PC-3 (cell line): ENCODE results near the gene KCNJ10.

Experiments
- EZH2 ChIP-seq: fragments of 300-600 bp; sonication (generic); IDR thresholded peaks from one replicate; pipeline ENCODE4 v1.6.1; 2017; ENCODE audit warnings: antibody characterized with exemption, mild to moderate bottlenecking, low read length; ENCODE audit not compliant: unreplicated experiment
- TF ChIP-seq, protein P1 (sequence below): fragments of 300-600 bp; sonication (generic); conservative IDR thresholded peaks from 2 replicates; pipeline ENCODE4 v1.5.1; 2017; ENCODE audit warnings: antibody characterized with exemption, low read depth, mild to moderate bottlenecking, low read length

DNA sequence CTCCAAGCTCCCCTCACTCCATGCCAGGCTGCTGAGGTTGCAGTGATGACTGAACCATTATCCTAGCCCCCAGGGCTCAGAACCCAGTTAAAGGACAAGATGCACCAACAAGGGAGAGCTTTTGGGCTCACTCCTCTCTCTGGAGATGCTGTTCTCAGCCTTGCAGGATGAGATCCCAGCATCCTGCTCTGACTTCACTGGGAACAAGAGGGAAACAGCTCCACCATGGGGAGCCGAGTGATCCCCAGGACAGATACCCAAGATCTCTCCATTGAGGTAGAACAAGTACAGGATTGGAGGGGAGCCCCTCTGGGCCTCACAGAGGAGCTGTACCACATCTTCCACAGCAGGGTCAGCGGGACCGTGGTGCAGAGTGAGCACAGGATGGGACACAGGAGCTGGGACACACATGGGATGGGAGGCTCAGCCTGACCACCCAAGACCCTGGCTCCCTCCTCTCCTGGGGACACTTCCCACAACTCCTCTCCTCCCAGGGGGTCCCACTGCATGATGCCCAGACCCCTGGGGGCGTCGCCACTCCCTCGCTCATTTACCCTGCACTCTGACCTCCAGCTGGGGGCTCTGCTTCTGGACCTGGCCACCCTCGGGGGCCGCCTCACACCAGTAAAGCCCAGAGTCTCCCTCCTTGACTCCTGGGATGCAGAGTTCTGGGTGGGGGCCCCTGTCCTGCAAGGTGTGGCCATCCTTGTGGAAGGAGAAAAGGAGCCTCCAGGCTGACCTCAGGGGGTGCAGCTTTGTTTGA, 97.3 kb downstream of the KCNJ10 start:
- no peak for TF ChIP-seq EZH2
- TF ChIP-seq, protein P1, sequence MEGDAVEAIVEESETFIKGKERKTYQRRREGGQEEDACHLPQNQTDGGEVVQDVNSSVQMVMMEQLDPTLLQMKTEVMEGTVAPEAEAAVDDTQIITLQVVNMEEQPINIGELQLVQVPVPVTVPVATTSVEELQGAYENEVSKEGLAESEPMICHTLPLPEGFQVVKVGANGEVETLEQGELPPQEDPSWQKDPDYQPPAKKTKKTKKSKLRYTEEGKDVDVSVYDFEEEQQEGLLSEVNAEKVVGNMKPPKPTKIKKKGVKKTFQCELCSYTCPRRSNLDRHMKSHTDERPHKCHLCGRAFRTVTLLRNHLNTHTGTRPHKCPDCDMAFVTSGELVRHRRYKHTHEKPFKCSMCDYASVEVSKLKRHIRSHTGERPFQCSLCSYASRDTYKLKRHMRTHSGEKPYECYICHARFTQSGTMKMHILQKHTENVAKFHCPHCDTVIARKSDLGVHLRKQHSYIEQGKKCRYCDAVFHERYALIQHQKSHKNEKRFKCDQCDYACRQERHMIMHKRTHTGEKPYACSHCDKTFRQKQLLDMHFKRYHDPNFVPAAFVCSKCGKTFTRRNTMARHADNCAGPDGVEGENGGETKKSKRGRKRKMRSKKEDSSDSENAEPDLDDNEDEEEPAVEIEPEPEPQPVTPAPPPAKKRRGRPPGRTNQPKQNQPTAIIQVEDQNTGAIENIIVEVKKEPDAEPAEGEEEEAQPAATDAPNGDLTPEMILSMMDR: no peak
